ENCODE measurements around the gene MIAT. TPM values are rescaled to one million over a fixed set of nuclear protein-coding genes. Genes with fewer than 3 reads are reported as not detected.
A peak's percentile ranks its signal among the peaks of the same experiment; 100 is the strongest.

MIAT gene
- total RNA-seq, 1 experiment from 2014 or later = 0.33 TPM

GRCh38 chr22:26658671-26659478, 1.5 kb downstream of the MIAT start:
- Histone ChIP-seq H3K27ac (ENCODE audit: low read length) (no peak overlapping the region), H3K27me3 (ENCODE audit: control insufficient read depth, insufficient read depth, low read length) (peaks cover 3% of the 10 kb centered on the region; the same call in 1 of the 2 replicates), H3K9me3 (ENCODE audit: control insufficient read depth, insufficient read depth, low read depth, low read length) (no peaks in the 10 kb centered on the region), H3K4me3 (ENCODE audit: low read depth in 2 of 2, low read length in 2 of 2) (peak overlapping the region; percentile 14 to 17; a peak in 3 of 4 replicates), H3K36me3 (ENCODE audit: control insufficient read depth, insufficient read depth, low read length) (no peaks in the 10 kb centered on the region), H3K4me1 (ENCODE audit: control insufficient read depth, insufficient read depth, low read length) (peaks cover 4% of the 10 kb centered on the region)
- intact Hi-C loops (cut with micrococcal nuclease; ENCODE audit: unreplicated experiment) = no loop called here
- no peak for TF ChIP-seq CTCF (IDR thresholded peaks at IDR 0.05)
- BruUV-seq (replicated peaks) = no TSS peak
- in situ Hi-C loops (cut with HindIII; ENCODE audit: low pct_unique_long_range_greater_than_20kb, low sequenced_read_pairs) = no loop called here
- DNase-seq (ENCODE audit: low read depth, low spot score) = no peak
- POLR2A ChIA-PET = no interaction called here
- ATAC-seq = peak; percentile 75
- CTCF ChIA-PET = no interaction called here

- TF ChIP-seq REST (IDR thresholded peaks at IDR 0.05; ENCODE audit: insufficient read depth in 1 of 2, low read depth in 2 of 2, low read length in 1 of 2) (no peak), CTCF (IDR thresholded peaks at IDR 0.05) (no peak), POLR2AphosphoS5 (IDR thresholded peaks at IDR 0.05; ENCODE audit: low read depth, low read length) (no peak), SIN3A (IDR thresholded peaks at IDR 0.05; ENCODE audit: borderline replicate concordance, insufficient read depth, low read depth, low read length) (no peak), TCF7L2 (IDR thresholded peaks at IDR 0.05; ENCODE audit: low read depth, low read length) (no peak)
- Histone ChIP-seq H3K4me1 (ENCODE audit: control insufficient read depth, insufficient read depth, low read length) (peaks cover 4% of the 10 kb centered on the region), H3K36me3 (ENCODE audit: control insufficient read depth, insufficient read depth, low read length) (no peaks in the 10 kb centered on the region), H3K27ac (ENCODE audit: low read length) (no peak overlapping the region), H3K27me3 (ENCODE audit: control insufficient read depth, insufficient read depth, low read length) (peaks cover 3% of the 10 kb centered on the region; the same call in 1 of the 2 replicates), H3K9me3 (ENCODE audit: control insufficient read depth, insufficient read depth, low read depth, low read length) (no peaks in the 10 kb centered on the region), H3K4me3 (ENCODE audit: low read depth in 2 of 2, low read length in 2 of 2) (no peak overlapping the region)
- intact Hi-C loops (cut with micrococcal nuclease; ENCODE audit: unreplicated experiment) (no loop called here), in situ Hi-C loops (cut with HindIII; ENCODE audit: low pct_unique_long_range_greater_than_20kb, low sequenced_read_pairs) (no loop called here)
- BruUV-seq (replicated peaks) = no TSS peak
- POLR2A ChIA-PET = no interaction called here
- no peak for DNase-seq (ENCODE audit: low read depth, low spot score)
- ATAC-seq = no peak
- CTCF ChIA-PET = no interaction called here
Measured at GRCh38 chr22:26660356-26660755, 3.0 kb downstream of the MIAT start.
